H1 (cell line): Measurements from ENCODE around the gene PHKG2. TPM values are rescaled to one million over a fixed set of nuclear protein-coding genes. Genes with fewer than 3 reads are reported as not detected.
A peak's percentile ranks its signal among the peaks of the same experiment; 100 is the strongest.

Source experiments
- BCL11A ChIP-seq, 2 experiments: IDR thresholded peaks; one replicate each; pipeline ENCODE4 v1.6.1; 2011; ENCODE audit warnings: low read depth in 2 of 2, low read length in 2 of 2, mild to moderate bottlenecking in 2 of 2
- CBX5 ChIP-seq: fragments of 300-800, 300-1000 bp; sonication (generic); IDR thresholded peaks from 2 replicates; pipeline ENCODE4 v1.7.1; 2016; ENCODE audit warnings: antibody characterized with exemption, low read length, low read depth
- EGR1 ChIP-seq: IDR thresholded peaks from 2 replicates; pipeline ENCODE4 v1.6.1; 2011; ENCODE audit warnings: low read depth, low read length, borderline replicate concordance
- NRF1 ChIP-seq: IDR thresholded peaks from 2 replicates; pipeline ENCODE4 v1.6.1; 2011; ENCODE audit warnings: mild to moderate bottlenecking, low read depth, low read length, improper control_type of control experiment
- POLR2AphosphoS5 ChIP-seq: IDR thresholded peaks from 2 replicates; pipeline ENCODE4 v1.6.1; 2011; ENCODE audit warnings: low read depth, low read length
- RNF2 ChIP-seq: fragments of 200-900, 300-1000 bp; sonication (generic); IDR thresholded peaks from 2 replicates; pipeline ENCODE4 v1.7.1; 2016; ENCODE audit warnings: borderline replicate concordance, low read depth, mild to moderate bottlenecking, antibody characterized with exemption, low read length; ENCODE audit not compliant: poor library complexity, severe bottlenecking; ENCODE audit errors: missing control alignments
- RXRA ChIP-seq: IDR thresholded peaks from 2 replicates; pipeline ENCODE4 v1.6.1; 2011; ENCODE audit warnings: low read depth, mild to moderate bottlenecking, low read length, moderate library complexity; ENCODE audit not compliant: insufficient read depth
- SP2 ChIP-seq: IDR thresholded peaks from 2 replicates; pipeline ENCODE4 v1.6.1; 2012; ENCODE audit warnings: mild to moderate bottlenecking, low read length, inconsistent platforms
- TAF1 ChIP-seq: IDR thresholded peaks from 2 replicates; pipeline ENCODE4 v1.6.1; 2011; ENCODE audit warnings: mild to moderate bottlenecking, low read depth, low read length
- polyA plus RNA-seq, 7 experiments: library from polyadenylated mRNA; depleted of rRNA in 3 of 7; stranded (reverse) in 5 of 7; unstranded in 2 of 7; fragments of >200 nt in 5 of 7; fragments of 200-250 nt in 2 of 7; gene quantifications; 1 replicate in 5 of 7; 2 replicates in 1 of 7; 4 replicates in 1 of 7; pipeline versions ENCODE4 v1.2.1 to v1.2.3, GENCODE V29; 2011 to 2013; ENCODE audit warnings: missing spikeins in 2 of 7, mixed read lengths in 2 of 7
- total RNA-seq: library from RNA; stranded (reverse); fragmentation: NEBNext Ultra II Directional; extraction: Animal tissue kit (Norgen Biotek cat#: 25700); gene quantifications from 2 replicates; pipeline ENCODE4 v1.2.1, GENCODE V29; 2021
- TF ChIP-seq, protein P1 (sequence below): IDR thresholded peaks from 2 replicates; pipeline ENCODE4 v1.6.1; 2012; ENCODE audit warnings: low read length, inconsistent platforms

Gene PHKG2
- total and polyA plus RNA-seq, 2 of the 8 experiments (the other 6 are each of a cell fraction or from before 2014, with no cell fraction given): 36.0 to 53.4 TPM

- TF ChIP-seq, protein P1, sequence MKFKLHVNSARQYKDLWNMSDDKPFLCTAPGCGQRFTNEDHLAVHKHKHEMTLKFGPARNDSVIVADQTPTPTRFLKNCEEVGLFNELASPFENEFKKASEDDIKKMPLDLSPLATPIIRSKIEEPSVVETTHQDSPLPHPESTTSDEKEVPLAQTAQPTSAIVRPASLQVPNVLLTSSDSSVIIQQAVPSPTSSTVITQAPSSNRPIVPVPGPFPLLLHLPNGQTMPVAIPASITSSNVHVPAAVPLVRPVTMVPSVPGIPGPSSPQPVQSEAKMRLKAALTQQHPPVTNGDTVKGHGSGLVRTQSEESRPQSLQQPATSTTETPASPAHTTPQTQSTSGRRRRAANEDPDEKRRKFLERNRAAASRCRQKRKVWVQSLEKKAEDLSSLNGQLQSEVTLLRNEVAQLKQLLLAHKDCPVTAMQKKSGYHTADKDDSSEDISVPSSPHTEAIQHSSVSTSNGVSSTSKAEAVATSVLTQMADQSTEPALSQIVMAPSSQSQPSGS: no peak; the same call in 1 of the 2 replicates
- TF ChIP-seq RNF2 (no peak), NRF1 (peak; percentile 58; the same call in 1 of the 2 replicates), BCL11A (IDR thresholded peaks at IDR 0.05; ENCODE audit: low read depth in 2 of 2, low read length in 2 of 2) (no peak), POLR2AphosphoS5 (0 out of 2 replicates have a peak, but pooled peaks have one; percentile 66), CBX5 (no peak), EGR1 (peak; percentile 45; the same call in 1 of the 2 replicates), TAF1 (no peak; the same call in 1 of the 2 replicates), SP2 (no peak), RXRA (peak; percentile 67; the same call in 1 of the 2 replicates)
These were observed 49.2 kb upstream of the PHKG2 start, which contains the start of gene SRCAP (continued) for GRCh38 chr16:30698816-30699614.
